GM12872 (cell line): ENCODE results near the gene MYMK.

ENCODE experiments used
- TF ChIP-seq, protein P1 (sequence below): IDR thresholded peaks from 3 replicates; pipeline ENCODE4 v1.5.1; 2011; ENCODE audit warnings: low read depth, mild to moderate bottlenecking, low read length, moderate library complexity; ENCODE audit not compliant: insufficient read depth

The MYMK gene

GRCh38 chr9:133502112-133502511 is 22.6 kb downstream of the MYMK start:
- TF ChIP-seq, protein P1, sequence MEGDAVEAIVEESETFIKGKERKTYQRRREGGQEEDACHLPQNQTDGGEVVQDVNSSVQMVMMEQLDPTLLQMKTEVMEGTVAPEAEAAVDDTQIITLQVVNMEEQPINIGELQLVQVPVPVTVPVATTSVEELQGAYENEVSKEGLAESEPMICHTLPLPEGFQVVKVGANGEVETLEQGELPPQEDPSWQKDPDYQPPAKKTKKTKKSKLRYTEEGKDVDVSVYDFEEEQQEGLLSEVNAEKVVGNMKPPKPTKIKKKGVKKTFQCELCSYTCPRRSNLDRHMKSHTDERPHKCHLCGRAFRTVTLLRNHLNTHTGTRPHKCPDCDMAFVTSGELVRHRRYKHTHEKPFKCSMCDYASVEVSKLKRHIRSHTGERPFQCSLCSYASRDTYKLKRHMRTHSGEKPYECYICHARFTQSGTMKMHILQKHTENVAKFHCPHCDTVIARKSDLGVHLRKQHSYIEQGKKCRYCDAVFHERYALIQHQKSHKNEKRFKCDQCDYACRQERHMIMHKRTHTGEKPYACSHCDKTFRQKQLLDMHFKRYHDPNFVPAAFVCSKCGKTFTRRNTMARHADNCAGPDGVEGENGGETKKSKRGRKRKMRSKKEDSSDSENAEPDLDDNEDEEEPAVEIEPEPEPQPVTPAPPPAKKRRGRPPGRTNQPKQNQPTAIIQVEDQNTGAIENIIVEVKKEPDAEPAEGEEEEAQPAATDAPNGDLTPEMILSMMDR = no peak

DNA sequence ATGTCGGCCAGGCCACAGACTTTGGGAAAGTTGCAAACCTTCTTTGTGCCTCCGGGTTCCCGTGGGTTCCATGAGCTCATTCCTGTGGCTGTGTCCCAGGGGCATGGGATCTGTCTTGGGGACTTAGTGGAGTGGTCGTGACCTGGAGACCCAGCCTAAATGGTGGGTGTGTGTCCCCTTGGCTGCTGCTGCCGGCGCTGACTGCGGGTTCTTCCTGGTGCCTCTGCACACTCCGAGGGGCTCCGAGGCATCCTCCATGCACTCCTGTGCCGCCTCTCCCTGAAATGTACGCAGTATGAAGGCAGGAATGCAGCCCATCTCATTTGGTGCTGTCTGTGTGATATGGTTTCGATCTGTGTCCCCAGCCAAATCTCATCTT is 24.9 kb downstream of the MYMK start:
- TF ChIP-seq, protein P1 = no peak

DNA sequence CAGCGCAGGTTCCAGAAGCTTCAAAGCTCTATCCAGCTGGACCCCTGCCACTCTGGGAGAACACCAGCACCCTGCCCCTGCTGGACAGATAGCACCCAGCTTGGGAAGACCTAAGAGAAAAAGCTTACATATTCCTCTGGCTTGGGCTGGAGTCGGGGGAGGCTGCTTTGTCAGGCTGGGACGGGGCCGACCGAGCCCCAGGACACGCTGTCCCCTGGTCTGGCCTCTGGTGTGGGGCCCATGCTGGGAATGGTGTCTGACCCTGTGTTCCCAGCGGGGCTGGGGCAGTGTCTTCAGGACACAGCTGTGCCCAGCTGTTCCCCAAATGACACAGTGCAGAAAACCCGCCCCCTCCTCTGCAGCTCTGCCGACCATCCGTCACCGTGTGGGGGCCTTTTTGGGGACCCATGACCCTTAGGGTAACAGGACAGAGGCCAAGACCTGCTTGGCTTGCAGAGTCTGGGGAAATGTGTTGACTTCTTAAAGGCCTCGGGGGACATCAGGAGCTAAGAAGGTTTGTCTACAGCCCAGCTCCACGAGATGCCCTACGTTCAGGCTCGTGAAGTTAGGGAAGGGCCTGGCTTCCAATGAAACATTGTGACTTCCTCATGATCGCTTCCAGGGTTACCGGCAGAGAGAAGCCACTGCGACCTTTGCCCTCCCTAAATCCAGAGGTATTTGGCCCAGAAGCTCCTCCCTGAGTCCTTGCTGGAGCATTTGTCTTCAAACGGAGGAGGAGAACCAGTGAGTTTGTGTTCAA is 25.4 kb downstream of the MYMK start:
- TF ChIP-seq, protein P1 = no peak

- TF ChIP-seq, protein P1 = no peak
Observed at GRCh38 chr9:133496861-133497842, 27.6 kb downstream of the MYMK start.

- TF ChIP-seq, protein P1 = no peak
Observed at GRCh38 chr9:133495327-133496293, 29.1 kb downstream of the MYMK start.

GRCh38 chr9:133494636-133495326 is 30.0 kb downstream of the MYMK start:
- TF ChIP-seq, protein P1 = no peak
